Measurements from ENCODE around the gene COX5A. TPM values are rescaled to one million over a fixed set of nuclear protein-coding genes. Genes with fewer than 3 reads are reported as not detected.
"Not testable (repeated sequence)": the region's sequence is repeated elsewhere in the genome, so short reads cannot be mapped to it uniquely, and the experiment has no call there.

The COX5A gene
- total RNA-seq, 1 donor from 2014 or later = 71.7 TPM

DNA sequence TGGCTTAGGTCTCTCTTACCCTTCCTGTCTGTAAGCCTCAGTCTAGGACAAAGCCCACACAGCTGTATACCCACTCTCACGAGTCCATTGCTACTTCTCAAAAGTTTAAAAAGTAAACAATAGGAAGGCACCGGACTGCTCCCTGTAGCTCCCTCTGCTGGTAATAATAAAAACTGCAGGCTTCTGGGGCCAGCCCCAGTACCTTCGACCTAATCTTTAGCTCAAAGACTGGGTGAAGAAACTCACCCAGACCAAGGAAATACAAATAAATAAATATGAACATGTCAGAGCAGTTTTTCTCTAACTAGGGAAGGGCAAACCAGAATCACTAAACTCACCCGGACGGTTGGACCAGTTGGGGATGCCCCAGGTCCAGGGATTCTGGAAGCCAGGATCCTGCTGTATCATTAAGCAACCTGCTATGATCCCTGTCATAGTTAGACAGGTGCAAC is 36.2 kb downstream of the COX5A start:
- DNase-seq (ENCODE audit: low read depth) = peak; percentile 40

DNA sequence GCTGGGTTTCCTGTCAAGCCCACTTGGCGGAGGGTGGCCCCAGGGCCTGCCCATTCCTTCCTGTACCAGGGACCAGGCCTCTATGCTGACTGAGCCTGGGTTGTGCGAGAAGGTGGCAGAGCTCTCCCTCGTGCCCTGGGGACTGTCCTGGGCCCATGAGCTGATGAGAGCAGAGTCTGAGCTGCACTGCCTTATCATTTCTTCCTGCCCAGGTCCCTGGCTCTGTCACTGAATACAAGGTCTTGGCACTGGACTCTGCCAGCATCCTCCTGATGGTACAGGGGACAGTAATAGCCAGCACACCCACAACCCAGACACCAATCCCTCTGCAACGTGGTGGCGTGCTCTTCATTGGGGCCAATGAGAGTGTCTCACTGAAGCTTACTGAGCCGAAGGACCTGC is 40.6 kb downstream of the COX5A start:
- no peak for DNase-seq (ENCODE audit: low read depth)

DNA sequence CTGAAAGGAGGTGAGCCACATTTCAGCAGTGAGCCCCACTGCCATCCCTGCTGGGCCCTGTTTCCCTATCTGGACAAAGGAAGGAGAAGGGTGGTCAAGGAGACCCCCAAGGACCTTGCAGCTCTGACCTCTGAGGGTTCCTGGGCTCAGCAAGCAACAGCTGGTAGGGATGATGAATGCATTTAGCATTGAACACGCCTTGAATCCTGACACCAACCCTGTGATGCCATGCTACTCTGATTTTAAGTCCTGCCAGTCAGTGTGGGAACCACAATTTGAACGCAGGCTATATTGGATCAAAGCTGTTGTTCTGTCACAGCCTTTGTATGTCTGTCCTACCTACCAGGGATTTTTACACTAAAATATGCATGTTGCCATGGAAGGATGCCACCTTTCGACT is 41.6 kb downstream of the COX5A start:
- DNase-seq (ENCODE audit: low read depth) = no peak

DNA sequence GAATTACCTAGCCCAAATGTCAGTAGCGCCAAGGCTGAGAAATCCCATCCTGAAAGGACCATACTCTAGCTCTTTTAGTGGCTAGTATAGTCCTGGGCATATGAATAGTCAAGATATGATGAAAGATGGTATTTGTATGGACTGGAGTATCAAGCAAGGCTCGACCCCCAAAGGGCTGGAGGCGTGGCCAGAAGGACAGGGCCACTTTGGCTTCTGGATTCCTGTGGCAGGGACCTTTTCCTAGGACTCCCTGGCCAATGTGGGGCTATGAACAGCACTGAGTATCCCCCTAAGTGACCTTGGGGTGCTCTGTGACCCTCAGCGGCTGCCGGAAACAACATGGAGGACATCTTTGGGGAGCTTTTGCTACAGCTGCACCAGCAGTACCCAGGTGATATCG is 42.0 kb downstream of the COX5A start:
- DNase-seq (ENCODE audit: low read depth) = no peak

DNA sequence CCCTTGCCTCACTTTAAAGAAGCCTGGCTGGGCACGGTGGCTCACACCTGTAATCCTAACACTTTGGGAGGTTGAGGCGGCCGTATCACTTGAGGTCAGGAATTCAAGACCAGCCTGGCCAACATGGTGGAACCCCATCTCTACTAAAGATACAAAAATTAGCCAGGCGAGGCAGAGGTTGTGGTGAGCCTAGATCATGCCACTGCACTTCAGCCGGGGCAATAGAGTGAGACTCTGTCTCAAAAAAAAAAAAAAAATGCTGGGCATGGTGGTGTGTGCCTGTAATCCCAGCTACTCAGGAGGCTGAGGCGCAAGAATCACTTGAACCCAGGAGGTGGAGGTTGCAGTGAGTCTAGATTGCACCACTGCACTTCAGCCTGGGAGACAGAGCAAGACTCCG is 43.5 kb downstream of the COX5A start:
- not testable (repeated sequence) for DNase-seq (ENCODE audit: low read depth)

DNA sequence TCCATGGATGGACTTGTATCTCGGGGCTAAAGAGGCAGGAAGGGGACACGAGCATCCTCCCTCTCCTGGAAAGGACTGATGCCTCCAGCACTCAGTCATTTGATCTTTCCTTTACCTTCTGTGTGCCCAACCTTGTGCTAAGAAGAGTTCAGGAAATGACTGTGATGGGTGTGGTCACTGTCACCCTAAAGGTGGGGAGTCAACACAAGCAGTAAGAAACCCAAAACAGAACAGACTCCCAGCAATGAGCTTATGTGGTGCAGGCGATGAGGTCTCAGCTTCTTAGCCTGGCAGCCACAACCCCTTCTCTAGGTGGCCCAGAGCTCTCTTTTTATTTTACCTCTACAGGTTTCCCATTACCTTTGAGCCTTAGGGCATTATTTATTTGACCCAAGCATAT is 44.2 kb downstream of the COX5A start:
- DNase-seq (ENCODE audit: low read depth) = no peak

DNA sequence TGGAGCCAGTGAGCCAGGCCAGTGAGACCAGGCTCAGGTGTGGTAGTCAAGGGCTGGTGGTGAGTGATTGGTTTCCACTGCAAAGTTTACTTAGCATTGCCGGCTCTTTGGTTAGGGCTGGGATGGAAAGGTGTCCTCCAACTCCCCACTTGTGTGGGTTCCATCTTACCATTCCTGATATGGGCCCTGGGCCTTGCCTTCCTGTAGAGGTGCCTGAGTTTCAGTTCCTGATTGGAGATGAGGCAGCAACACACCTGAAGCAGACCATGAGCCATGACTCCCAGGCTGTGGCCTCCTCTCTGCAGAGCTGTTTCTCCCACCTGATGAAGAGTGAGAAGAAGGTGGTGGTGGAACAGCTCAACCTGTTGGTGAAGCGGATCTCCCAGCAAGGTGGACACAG is 44.9 kb downstream of the COX5A start:
- no peak for DNase-seq (ENCODE audit: low read depth)

DNA sequence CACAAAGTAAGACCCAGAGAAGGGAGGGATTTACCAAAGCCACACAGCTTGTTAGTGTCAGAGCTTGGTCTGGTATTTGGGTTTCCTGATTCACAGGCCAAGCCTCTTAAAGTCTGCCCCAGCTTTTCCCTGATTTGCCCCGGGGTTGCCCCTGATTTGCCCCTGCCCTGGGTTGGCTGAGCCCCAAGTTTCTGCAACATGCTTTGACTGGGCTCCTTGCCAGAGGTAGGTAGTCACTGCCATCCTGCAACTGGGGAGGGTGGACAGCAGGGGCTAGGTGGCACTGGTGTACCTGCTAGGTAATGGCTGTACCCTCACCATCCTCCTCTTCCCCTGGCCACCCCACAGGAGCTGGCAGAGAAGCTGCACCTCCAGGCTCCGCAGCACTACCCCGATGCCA is 45.6 kb downstream of the COX5A start:
- peak; percentile 56 for DNase-seq (ENCODE audit: low read depth)

DNA sequence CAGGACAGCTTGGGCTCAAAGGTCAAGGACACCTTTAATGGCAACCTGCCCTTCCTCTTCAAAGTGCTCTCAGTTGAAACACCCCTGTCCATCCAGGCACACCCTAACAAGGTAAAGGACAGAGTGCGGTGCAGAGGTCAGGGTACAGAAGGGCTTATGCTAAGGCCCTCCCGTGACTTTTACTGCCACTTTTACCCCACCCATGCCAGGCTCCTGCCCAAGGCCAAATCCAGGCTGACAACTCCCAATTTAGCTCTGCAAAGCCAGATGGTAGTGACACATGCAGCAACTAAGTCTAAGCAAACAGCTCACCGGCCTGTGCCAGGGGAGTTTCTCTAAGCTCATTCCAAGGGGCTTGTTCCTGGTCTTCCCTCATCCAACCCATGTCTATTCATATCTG is 46.4 kb downstream of the COX5A start:
- DNase-seq (ENCODE audit: low read depth) = no peak

DNA sequence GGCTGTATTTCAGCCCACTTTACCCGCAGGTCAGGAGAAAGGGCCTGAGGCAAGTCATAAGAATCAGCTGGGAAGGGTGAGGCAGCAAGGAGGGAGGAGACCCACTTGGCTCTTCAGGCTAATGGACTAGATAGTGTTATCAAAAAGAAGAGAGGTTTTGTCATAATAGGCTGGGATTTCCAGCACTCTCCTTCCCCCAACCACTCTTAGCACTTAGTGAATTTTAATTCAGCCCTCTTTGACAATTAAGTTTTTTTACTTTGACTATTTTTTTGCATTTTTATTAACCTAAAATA is 47.3 kb downstream of the COX5A start:
- DNase-seq (ENCODE audit: low read depth) = no peak

DNA sequence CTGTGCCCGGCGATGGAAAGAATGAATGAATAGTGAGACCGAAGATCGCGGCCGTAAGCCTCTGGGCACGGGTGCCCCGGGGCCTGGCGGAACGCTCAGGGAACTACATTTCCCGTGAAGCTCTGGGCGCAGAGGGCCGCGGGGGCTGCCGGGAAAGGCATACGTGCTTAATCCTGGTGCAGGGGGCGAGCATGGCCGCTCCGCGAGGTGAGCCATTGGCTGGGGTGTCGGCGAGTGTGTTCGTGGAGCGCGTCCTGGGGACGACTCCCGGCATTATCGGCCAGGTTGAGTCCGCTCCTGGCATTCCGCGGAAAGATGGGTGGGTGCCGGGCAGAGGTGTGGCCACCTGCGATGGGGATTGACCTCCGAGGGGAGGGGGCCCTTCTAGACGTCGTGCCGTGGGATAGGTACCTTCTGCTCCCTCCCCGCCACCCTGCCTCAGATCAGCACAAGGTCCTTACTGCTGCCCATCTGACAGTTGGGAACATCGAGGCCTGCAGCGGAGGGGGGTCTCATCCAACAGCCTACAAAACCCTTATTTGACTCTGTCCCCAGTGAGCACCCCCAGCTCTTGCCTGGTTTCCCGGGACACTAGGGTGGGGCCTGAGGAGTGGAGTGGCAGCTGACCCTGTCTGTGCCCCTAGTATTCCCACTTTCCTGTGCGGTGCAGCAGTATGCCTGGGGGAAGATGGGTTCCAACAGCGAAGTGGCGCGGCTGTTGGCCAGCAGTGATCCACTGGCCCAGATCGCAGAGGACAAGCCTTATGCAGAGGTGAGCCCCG is 47.8 kb downstream of the COX5A start, which contains the start of gene MPI:
Gene MPI (plus strand): TSS at position 160 of the 782 bp plus-strand sequence. CDS start 32 bp downstream, at position 192.
- peak; percentile 43 for DNase-seq (ENCODE audit: low read depth)

DNA sequence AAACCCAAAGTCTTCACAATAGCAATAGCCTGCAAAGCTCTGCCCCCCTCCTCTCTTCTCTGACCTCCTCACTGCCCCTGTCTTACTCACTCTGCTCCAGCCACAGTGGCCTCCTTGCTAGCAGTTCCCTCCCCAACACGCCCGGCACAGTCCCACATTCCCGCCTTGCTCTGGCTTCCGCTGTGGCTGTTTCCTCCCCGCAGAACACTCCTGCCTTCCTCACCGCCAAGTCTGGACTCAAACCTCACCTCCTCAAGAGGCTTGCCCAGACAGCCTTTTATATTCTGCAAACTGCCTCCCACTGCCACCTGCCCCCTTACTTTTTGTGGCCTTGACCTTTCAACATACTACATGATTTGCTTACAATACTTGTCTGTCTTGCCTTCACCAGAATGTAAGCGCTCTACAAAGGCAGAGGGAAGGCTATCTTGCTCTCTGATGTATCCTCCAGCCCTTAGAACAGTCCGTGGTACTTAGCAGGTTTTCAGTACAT is 48.4 kb downstream of the COX5A start:
- DNase-seq (ENCODE audit: low read depth) = no peak

DNA sequence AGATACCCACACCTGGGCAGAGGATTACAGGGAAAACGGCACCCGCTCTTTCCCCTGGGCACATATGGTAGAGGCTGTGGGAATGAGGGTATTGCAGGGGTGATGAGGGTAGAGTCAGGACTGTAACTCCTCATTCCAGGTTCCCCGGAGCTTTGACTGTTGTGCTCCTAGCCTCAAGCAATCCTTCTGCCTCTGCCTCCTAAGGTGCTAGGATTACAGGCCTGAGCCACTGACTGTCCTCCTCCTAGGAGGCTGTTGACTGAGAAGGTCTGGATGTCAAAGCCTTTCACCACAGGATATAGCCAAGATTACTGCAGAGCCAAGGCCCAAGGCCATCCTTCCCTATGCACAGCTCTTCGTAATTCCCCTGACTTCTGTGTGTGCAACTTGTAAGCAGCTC is 49.2 kb downstream of the COX5A start:
- DNase-seq (ENCODE audit: low read depth) = no peak

DNA sequence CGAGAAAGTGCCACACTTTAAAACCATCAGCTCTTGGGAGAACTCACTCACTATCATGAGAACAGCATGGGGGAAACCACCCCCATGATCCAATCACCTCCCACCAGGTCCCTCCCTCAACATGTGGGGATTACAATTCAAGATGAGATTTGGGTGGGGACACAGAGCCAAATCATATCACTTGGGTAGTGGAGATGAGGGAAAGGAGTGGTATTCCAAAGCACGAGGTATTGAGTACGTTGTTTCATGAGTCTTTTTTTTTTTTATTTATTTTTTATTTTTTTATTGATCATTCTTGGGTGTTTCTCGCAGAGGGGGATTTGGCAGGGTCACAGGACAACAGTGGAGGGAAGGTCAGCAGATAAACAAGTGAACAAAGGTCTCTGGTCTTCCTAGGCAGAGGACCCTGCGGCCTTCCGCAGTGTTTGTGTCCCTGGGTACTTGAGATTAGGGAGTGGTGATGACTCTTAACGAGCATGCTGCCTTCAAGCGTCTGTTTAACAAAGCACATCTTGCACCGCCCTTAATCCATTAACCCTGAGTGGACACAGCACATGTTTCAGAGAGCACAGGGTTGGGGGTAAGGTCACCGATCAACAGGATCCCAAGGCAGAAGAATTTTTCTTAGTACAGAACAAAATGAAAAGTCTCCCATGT is 50.2 kb downstream of the COX5A start:
- DNase-seq (ENCODE audit: low read depth) = not testable (repeated sequence)

DNA sequence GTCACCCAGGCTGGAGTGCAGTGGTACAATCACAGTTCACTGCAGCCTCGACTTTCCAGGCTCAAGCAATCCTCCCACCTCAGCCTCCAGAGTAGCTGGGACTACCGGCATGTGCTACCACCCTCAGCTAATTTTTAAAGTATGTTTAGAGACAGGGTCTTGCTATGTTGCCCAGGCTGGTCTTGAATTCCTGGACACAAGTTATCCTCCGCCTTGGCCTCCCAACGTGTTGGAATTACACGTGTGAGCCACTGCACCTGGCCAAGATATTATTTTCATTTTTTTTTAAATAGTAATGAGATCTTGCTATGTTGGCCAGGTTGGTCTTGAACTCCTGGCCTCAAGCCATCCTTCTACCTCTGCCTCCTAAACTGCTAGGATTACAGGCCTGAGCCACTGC is 52.4 kb downstream of the COX5A start:
- DNase-seq (ENCODE audit: low read depth) = no peak

DNA sequence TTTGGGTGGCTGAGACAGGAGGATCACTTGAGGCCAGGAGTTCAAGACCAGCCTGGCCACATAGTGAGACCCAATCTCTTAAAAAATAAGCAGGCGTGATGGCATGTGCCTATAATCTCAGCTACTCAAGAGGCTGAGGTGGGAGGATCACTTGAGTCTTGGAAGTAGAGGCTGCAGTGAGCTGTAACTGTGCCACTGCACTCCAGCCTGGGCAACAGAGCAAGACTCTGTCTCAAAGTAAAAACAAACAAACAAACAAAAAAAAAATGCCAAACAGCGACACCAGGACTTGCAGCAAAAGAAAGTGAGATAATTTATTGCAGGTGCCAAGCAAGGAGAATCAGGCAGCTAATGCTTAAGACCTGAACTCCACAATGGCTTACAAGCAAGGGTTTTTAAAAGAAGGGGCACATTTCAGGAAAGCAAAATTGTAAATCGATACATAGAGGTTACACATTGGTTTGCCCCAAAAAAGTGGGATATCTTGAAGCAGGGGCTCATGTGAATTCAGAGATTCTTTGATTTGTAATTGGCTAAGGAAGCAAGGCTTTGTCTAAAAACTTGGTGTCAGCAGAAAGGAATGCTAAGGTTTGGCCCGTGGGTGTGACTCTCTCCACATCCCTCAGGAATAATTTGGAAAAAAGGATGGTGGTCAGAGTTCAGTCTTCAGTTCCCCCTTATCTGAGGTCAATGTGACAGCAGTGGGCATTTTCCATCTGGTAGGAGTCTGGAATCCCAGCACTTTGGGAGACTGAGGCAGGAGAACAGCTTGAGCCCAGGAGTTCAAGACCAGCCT is 53.2 kb downstream of the COX5A start:
- DNase-seq (ENCODE audit: low read depth) = peak; percentile 15

DNA sequence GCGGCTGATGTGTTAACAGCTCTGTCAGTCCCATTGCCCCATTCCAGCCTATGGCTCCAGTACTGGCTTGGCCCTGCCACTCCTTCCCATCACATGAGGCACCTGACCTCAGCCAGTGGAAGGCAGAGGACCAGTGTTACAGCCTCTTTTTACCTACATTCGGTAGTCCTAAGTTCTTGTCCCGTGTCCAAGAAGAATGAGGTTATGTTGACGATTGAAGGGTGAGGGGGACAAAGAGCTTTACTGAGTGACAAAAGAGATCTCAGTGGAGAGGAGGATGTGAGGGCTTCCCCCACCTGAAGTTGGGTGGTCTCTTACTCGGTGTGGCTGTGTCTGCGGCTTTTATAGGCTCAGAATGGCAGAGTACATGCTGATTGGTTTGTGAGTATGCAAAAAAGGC is 55.3 kb downstream of the COX5A start:
- no peak for DNase-seq (ENCODE audit: low read depth)

DNA sequence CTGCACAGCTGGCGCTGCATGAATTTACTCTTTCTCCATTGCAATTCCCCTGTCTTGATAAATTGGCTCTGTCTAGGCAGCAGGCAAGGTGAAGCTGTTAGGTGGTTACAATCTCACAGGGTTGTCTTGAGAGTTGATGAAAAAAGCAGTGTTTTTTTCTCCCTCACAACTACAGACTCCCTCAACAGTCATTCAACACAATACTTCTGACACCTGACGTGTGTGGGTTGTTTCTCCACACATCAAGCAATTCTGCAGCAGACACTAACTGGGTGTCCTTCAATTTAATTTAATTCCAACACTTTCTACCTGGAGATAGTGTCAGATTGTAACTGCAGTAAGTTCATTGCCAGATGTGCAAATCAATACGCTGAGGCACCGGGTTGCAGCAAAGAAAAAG is 59.6 kb downstream of the COX5A start:
- no peak for DNase-seq (ENCODE audit: low read depth)

DNA sequence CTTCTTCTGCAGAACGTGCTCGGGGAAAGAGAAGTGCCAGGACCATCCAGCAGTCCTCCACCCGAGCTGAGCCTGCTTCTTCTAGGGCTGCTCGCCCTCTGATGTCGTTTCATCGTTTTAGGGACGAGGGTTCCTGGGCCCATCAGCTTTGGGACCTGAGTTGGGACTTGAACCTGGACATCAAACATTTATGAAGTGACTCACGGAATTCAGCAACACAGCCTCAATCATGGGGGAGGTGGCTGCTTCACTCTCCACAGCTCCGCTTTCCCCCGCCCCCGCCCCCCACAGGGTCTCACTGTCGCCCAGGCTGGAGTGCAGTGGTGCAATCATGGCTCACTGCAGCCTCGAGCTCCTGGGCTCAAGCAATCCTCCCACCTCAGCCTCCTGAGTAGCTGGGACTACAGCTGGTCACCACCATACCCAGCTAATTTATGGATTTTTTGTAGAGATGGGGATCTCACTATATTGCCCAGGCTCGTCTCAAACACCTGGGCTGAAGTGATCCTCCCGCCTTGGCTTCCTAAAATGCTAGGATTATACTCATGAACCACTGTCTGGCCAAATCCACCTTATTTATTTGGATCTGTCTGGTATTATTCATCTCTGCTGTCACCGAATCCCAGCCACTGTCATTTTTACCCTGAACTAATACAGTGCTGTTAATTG is 64.0 kb downstream of the COX5A start:
- DNase-seq (ENCODE audit: low read depth) = no peak

DNA sequence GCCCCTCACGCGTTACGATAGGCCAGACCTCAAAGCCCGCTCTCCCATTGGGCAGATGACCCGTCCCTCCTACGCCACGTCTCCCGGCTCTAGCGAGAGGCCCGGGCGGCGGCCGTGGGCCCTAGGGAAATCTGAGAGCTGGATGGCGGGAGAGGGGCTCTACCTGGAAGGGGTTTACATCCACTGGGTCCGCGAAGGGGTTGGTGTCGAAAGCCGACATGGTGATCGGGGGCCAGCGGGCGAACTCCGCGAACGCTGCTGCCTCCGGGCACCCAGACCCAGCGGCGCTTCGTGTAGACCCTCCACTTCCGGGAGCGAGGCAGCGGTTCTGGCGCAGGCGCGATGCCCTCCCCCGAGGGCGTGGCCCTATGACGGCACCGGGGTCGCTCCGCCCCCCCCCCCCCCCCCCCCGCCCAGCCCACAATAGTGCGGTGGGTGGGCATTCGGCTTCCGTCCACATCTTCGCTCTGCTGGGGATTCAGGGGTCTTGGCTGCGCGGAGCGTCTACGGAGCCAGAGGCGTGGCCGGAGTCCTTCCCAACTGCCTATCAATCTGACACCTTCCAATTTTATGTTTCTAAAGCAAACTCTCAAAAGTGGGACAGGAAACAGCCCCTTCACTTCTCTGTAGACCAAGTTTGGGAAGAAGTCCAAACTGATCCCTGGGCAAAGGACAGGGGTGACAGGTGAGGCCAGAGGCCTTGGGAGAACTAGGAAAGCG is 64.7 kb downstream of the COX5A start, which contains the start of gene SCAMP2:
Gene SCAMP2 (minus strand): TSS at position 330 of the 720 bp plus-strand sequence. CDS start 110 bp downstream, at position 220.
- peak; percentile 88 for DNase-seq (ENCODE audit: low read depth)

DNA sequence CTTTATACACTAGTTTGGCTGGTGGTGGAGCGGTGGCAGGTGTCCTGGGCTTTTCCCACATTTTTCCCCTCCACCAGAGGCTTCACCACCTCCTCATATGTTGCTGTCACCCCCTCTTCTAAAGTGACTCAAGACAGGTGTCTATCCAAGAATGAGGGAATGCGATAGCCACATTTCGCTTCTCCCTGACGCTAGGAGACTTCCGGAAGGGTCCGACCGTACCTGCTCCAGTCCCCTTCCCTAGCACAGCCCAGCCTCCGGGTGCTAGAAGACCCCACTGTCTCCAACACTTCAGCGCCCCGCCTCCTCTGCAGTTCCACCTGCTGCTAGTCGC is 65.2 kb downstream of the COX5A start:
- DNase-seq (ENCODE audit: low read depth) = no peak
